Parathyroid adenoma (tissue), 2 donors: ENCODE results near the gene HOXD4.

Experiments used
- H2AFZ ChIP-seq: fragments of 300-600 bp; sonication (generic); one replicate; pipeline ENCODE4 v1.7.0; 2017; ENCODE audit warnings: antibody characterized with exemption, mild to moderate bottlenecking
- H3K27ac ChIP-seq: fragments of 300-600 bp; sonication (generic); one replicate; pipeline ENCODE4 v1.7.0; 2017
- H3K27me3 ChIP-seq: fragments of 300-600 bp; sonication (generic); one replicate; pipeline ENCODE4 v1.7.0; 2017; ENCODE audit warnings: low read length; ENCODE audit not compliant: control insufficient read depth, insufficient read depth
- H3K36me3 ChIP-seq: fragments of 300-600 bp; sonication (generic); one replicate; pipeline ENCODE4 v1.7.0; 2017; ENCODE audit warnings: low read length; ENCODE audit not compliant: control insufficient read depth, insufficient read depth
- H3K4me1 ChIP-seq: fragments of 300-600 bp; sonication (generic); one replicate; pipeline ENCODE4 v1.7.0; 2017; ENCODE audit warnings: control low read depth
- H3K4me2 ChIP-seq: fragments of 300-600 bp; sonication (generic); one replicate; pipeline ENCODE4 v1.7.0; 2017; ENCODE audit warnings: low read length
- H3K4me3 ChIP-seq: fragments of 300-600 bp; sonication (generic); one replicate; pipeline ENCODE4 v1.7.0; 2017; ENCODE audit warnings: low read depth, low read length
- H3K79me2 ChIP-seq: fragments of 300-600 bp; sonication (generic); one replicate; pipeline ENCODE4 v1.7.0; 2017; ENCODE audit warnings: control low read depth
- H3K9ac ChIP-seq: fragments of 300-600 bp; sonication (generic); one replicate; pipeline ENCODE4 v1.7.0; 2017; ENCODE audit warnings: mild to moderate bottlenecking
- H3K9me3 ChIP-seq: fragments of 300-600 bp; sonication (generic); one replicate; pipeline ENCODE4 v1.7.0; 2017; ENCODE audit warnings: low read length; ENCODE audit not compliant: control insufficient read depth
- CTCF ChIP-seq: fragments of 300-600 bp; sonication (generic); IDR thresholded peaks from one replicate; pipeline ENCODE4 v1.7.0; 2017; ENCODE audit warnings: antibody characterized with exemption, mild to moderate bottlenecking
- donor health status: primary hyperparathyroidism.

The HOXD4 gene

GRCh38 chr2:176122052-176122682 is 29.2 kb upstream of the HOXD4 start:
- H3K4me2 ChIP-seq: no peak overlapping the region
- no peaks in the 10 kb centered on the region for H3K36me3 ChIP-seq
- no peak overlapping the region for H3K9ac ChIP-seq
- no peaks in the 10 kb centered on the region for H3K4me1 ChIP-seq
- H3K79me2 ChIP-seq: no peaks in the 10 kb centered on the region
- TF ChIP-seq CTCF: no peak
- H3K4me3 ChIP-seq: peak overlapping the region; percentile 44
- H3K27ac ChIP-seq: no peak overlapping the region
- no peaks in the 10 kb centered on the region for H3K9me3 ChIP-seq
- peaks cover 27% of the 10 kb centered on the region for H3K27me3 ChIP-seq
- no peak overlapping the region for H2AFZ ChIP-seq

GRCh38 chr2:176122683-176123410 is 28.5 kb upstream of the HOXD4 start, which contains the start of gene HOXD9:
Gene HOXD9 (plus strand): TSS chr2:176122719. CDS start chr2:176122769, 50 bp downstream.
- peaks cover 25% of the 10 kb centered on the region for H3K27me3 ChIP-seq
- peak within 1 kb of the TSS; percentile 44 for H3K4me3 ChIP-seq
- H3K27ac ChIP-seq: no peak within 1 kb of the TSS
- no peaks in the 10 kb centered on the region for H3K79me2 ChIP-seq
- H2AFZ ChIP-seq: no peak within 1 kb of the TSS
- H3K4me1 ChIP-seq: no peaks in the 10 kb centered on the region
- no peaks in the 10 kb centered on the region for H3K36me3 ChIP-seq
- H3K4me2 ChIP-seq: peak within 1 kb of the TSS; percentile 13
- no peaks in the 10 kb centered on the region for H3K9me3 ChIP-seq
- TF ChIP-seq CTCF: no peak
- no peak within 1 kb of the TSS for H3K9ac ChIP-seq

DNA sequence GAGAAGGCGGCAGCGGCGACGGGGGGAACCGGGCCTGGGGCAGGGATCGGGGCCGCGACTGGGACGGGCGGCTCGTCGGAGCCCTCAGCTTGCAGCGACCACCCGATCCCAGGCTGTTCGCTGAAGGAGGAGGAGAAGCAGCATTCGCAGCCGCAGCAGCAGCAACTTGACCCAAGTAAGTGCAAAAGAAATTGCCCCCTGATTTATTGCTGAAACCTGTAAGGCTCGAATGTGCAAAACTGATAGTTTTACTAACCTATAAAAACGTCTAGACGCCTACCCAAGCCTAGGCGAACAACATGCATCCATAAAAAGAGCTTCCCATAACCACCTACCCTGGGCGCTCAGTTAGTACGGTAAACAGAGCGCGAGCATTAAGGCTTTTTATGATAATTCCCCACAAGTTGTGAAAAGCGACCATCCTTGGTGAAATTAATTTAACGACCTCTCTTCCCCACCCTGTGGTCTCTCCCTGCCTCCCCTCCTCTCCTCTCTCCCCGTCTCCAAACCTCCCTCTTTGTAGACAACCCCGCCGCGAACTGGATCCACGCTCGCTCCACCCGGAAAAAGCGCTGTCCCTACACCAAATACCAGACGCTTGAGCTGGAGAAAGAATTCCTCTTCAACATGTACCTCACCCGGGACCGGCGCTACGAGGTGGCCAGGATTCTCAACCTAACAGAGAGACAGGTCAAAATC is 27.8 kb upstream of the HOXD4 start:
- Histone ChIP-seq H3K27me3 (peaks cover 25% of the 10 kb centered on the region), H3K4me3 (peak overlapping the region; percentile 44), H3K27ac (no peak overlapping the region)

GRCh38 chr2:176124110-176124946 is 27.0 kb upstream of the HOXD4 start:
- Histone ChIP-seq H3K27me3 (peaks cover 25% of the 10 kb centered on the region), H3K27ac (no peak overlapping the region), H3K4me3 (no peak overlapping the region), H3K4me2 (no peak overlapping the region), H2AFZ (no peak overlapping the region), H3K36me3 (no peaks in the 10 kb centered on the region), H3K9ac (no peak overlapping the region), H3K9me3 (no peaks in the 10 kb centered on the region), H3K4me1 (no peaks in the 10 kb centered on the region), H3K79me2 (no peaks in the 10 kb centered on the region)
- TF ChIP-seq CTCF: no peak

More for the DNA sequence above, 27.8 kb upstream of the HOXD4 start:
- Histone ChIP-seq H3K9ac (no peak overlapping the region), H3K9me3 (no peaks in the 10 kb centered on the region), H3K79me2 (no peaks in the 10 kb centered on the region), H3K4me2 (peak overlapping the region; percentile 13), H2AFZ (no peak overlapping the region), H3K36me3 (no peaks in the 10 kb centered on the region), H3K4me1 (no peaks in the 10 kb centered on the region)
- TF ChIP-seq CTCF: no peak
